CD4-positive, alpha-beta memory T cell (primary cell): ENCODE results near the gene KRTAP5-3. TPM values are rescaled to one million over a fixed set of nuclear protein-coding genes. Genes with fewer than 3 reads are reported as not detected.
A peak's percentile ranks its signal among the peaks of the same experiment; 100 is the strongest.

ENCODE experiments used
- CTCF ChIA-PET: fragments of 350-600 bp; sonication (Branson Sonifier 250); formaldehyde crosslinking; loops from one replicate; lab custom pipeline; 2021; ENCODE audit warnings: inconsistent platforms; ENCODE audit not compliant: partially characterized antibody; lab: Charles Lee
- POLR2A ChIA-PET: fragments of 350-600 bp; sonication (Branson Sonifier 250); formaldehyde crosslinking; loops from one replicate; lab custom pipeline; 2021; ENCODE audit not compliant: partially characterized antibody; lab: Charles Lee
- DNase-seq, 5 donors: peaks; one replicate each; pipeline versions ENCODE4 v3.0.0 to v3.0.0-alpha.2; 2020 to 2022; ENCODE audit warnings: mixed read lengths in 1 of 5
- H3K27ac ChIP-seq: one replicate; pipeline ENCODE4 v1.7.0; 2013; ENCODE audit warnings: low read depth, low read length
- H3K27me3 ChIP-seq: 2 replicates; pipeline ENCODE4 v1.7.0; 2013; ENCODE audit warnings: mild to moderate bottlenecking, low read length, moderate library complexity; ENCODE audit not compliant: insufficient read depth
- H3K36me3 ChIP-seq: 2 replicates; pipeline ENCODE4 v1.7.0; 2013; ENCODE audit warnings: mild to moderate bottlenecking, low read length, moderate library complexity; ENCODE audit not compliant: insufficient read depth
- H3K4me1 ChIP-seq: 2 replicates; pipeline ENCODE4 v1.7.0; 2013; ENCODE audit warnings: mild to moderate bottlenecking, low read length, moderate library complexity; ENCODE audit not compliant: insufficient read depth
- H3K4me3 ChIP-seq, 2 donors: one replicate each; pipeline ENCODE4 v1.7.0; 2013; ENCODE audit warnings: low read length in 2 of 2, mild to moderate bottlenecking in 1 of 2
- H3K9me3 ChIP-seq, 2 donors: one replicate each; pipeline ENCODE4 v1.7.0; 2013; ENCODE audit warnings: low read length in 2 of 2, control low read depth in 1 of 2; ENCODE audit not compliant: control insufficient read depth in 1 of 2
- H3K27ac Mint-ChIP-seq, 7 donors: one replicate each; pipeline ENCODE4 v1.8.0; 2020 to 2021; ENCODE audit warnings: mixed read lengths in 7 of 7, mild to moderate bottlenecking in 6 of 7, inconsistent platforms in 3 of 7, moderate library complexity in 3 of 7
- H3K27me3 Mint-ChIP-seq, 2 donors: one replicate each; pipeline ENCODE4 v1.8.0; 2020 to 2021; ENCODE audit warnings: mixed read lengths in 2 of 2
- H3K36me3 Mint-ChIP-seq, 2 donors: one replicate each; pipeline ENCODE4 v1.8.0; 2020 to 2021; ENCODE audit warnings: mixed read lengths in 2 of 2, inconsistent platforms in 1 of 2, mild to moderate bottlenecking in 1 of 2
- H3K4me1 Mint-ChIP-seq, 4 donors: one replicate each; pipeline ENCODE4 v1.8.0; 2020 to 2021; ENCODE audit warnings: mixed read lengths in 4 of 4, mild to moderate bottlenecking in 1 of 4
- H3K4me3 Mint-ChIP-seq, 8 donors: one replicate each; pipeline ENCODE4 v1.8.0; 2020 to 2021; ENCODE audit warnings: mixed read lengths in 8 of 8, mild to moderate bottlenecking in 7 of 8, moderate library complexity in 6 of 8, inconsistent platforms in 3 of 8
- H3K9me3 Mint-ChIP-seq, 8 donors: one replicate each; pipeline ENCODE4 v1.8.0; 2020 to 2021; ENCODE audit warnings: mixed read lengths in 8 of 8, mild to moderate bottlenecking in 5 of 8, inconsistent platforms in 3 of 8, moderate library complexity in 1 of 8
- intact Hi-C: fragments of 100-400 bp; cut with micrococcal nuclease; formaldehyde crosslinking; loops from one replicate; pipeline ENCODE4 v1.15.1; 2023
- polyA plus RNA-seq, 2 donors: library from polyadenylated mRNA; unstranded; fragments of 300-500 nt; fragmentation: Illumina TruSeq; gene quantifications; one replicate each; pipeline ENCODE4 v1.2.3, GENCODE V29; 2021
- total RNA-seq, 2 experiments: library from RNA; stranded (reverse); gene quantifications; one replicate each; pipeline ENCODE4 v1.2.3, GENCODE V29; 2021

The KRTAP5-3 gene
- total and polyA plus RNA-seq, 4 experiments from 2014 or later = not detected

DNA sequence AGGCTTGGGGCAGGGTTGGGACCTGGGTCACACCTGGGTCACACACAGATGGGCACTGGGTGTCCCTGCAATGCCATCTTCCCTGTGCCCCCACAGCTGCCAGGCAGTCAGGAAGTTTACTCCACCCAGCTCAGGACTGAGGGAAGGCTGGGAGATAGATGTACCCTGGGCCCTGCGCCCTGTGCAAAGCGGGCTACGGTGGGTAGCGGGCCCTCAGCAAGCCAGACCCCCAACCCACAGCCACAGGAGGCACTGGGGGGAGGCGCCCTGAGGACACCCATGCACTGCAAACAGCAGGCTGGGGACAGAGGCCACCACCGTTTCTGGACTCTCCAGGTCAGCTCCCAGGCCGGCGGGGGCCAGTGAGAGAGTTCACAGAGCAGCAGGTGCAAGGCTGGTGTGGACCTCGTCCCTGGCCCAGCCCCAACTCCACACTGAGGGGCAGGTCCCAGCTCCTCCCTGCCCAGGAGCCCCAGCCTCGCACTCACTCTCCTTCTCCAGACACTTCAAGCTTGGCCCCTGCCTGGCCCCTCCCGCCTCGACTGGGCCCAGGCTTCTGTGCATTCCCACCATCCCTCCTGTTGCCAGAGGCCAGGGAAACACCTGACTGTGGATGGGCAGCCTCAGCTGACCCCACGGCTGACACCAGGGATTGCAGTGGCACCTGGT, 41.1 kb downstream of the KRTAP5-3 start:
- Histone ChIP-seq H3K27me3 (no peaks in the 10 kb centered on the region), H3K27ac (no peak overlapping the region), H3K36me3 (no peaks in the 10 kb centered on the region), H3K9me3 (no peaks in the 10 kb centered on the region), H3K4me3 (no peak overlapping the region), H3K4me1 (peaks cover 13% of the 10 kb centered on the region)
- ChIA-PET CTCF (interaction anchor here (0.9 to 1.5 kb wide), 2 partner anchors 12 to 86 kb away, joined by 3 to 4 read pairs; no protein-coding TSS in a partner anchor), POLR2A (no interaction called here)
- H3K4me3 Mint-ChIP-seq = peak overlapping the region in 3 of 8 donors; percentile 30 to 58 (median 33)
- H3K27me3 Mint-ChIP-seq = no peaks in the 10 kb centered on the region
- peaks cover 0 to 3% (median 0%) of the 10 kb centered on the region in 8 donors for H3K9me3 Mint-ChIP-seq
- DNase-seq = peak in 1 of 5 donors; percentile 35
- intact Hi-C loops = no loop called here
- H3K4me1 Mint-ChIP-seq = peaks cover 5 to 20% (median 10%) of the 10 kb centered on the region in 4 donors
- H3K36me3 Mint-ChIP-seq = peaks cover 0 to 3% of the 10 kb centered on the region in 2 donors
- peak overlapping the region in 2 of 7 donors; percentile 30 to 83 for H3K27ac Mint-ChIP-seq

DNA sequence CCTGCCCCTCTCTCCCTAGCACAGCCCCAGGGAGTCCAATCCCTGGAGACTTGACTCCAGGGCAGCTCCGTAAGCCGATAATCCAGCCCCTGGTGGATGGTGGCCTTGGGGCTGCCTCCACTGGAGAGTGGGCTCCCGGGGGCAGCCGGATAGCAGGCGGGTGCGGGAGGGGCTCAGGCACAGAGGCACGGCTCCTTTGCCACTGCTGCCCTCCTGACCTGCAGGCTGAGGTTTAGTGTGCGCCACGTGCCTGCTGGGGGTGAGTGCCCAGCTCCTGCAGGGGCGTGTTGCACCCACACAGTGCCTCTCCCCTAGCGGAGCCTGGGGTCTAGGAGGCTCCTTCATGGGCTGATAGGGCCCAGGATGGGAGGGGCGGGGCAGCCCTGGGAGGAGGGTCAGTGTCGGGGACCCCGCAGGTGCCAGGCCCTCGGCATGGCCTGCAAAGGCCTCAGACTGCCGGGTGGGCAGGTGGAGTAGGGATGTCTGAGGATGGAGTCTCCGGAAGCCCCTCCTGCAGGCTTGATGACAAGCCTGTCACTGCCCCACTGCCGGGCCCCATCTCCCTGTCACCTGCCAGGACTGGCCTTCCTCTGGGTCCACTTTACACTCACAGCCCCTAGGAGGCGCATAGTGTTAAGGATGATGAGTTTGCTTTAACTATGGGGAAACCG, 41.7 kb downstream of the KRTAP5-3 start:
- H3K4me3 ChIP-seq = no peak overlapping the region
- Mint-ChIP-seq H3K36me3 (peaks cover 2 to 3% of the 10 kb centered on the region in 2 donors), H3K27ac (peak overlapping the region in 1 of 7 donors; percentile 83), H3K4me1 (peaks cover 5 to 20% (median 10%) of the 10 kb centered on the region in 4 donors), H3K9me3 (peaks cover 0 to 3% (median 0%) of the 10 kb centered on the region in 8 donors), H3K4me3 (peak overlapping the region in 3 of 8 donors; percentile 30 to 58 (median 33)), H3K27me3 (no peaks in the 10 kb centered on the region)
- intact Hi-C loops = no loop called here
- DNase-seq = peak in 1 of 5 donors; percentile 38
- ChIA-PET POLR2A (no interaction called here), CTCF (interaction anchor here (1.6 kb wide), 1 partner anchor 8 kb away, joined by 14 read pairs; no protein-coding TSS in a partner anchor)
- H3K27ac ChIP-seq = no peak overlapping the region
- no peaks in the 10 kb centered on the region for H3K9me3 ChIP-seq
- no peaks in the 10 kb centered on the region for H3K27me3 ChIP-seq
- no peaks in the 10 kb centered on the region for H3K36me3 ChIP-seq
- H3K4me1 ChIP-seq = peaks cover 13% of the 10 kb centered on the region

DNA sequence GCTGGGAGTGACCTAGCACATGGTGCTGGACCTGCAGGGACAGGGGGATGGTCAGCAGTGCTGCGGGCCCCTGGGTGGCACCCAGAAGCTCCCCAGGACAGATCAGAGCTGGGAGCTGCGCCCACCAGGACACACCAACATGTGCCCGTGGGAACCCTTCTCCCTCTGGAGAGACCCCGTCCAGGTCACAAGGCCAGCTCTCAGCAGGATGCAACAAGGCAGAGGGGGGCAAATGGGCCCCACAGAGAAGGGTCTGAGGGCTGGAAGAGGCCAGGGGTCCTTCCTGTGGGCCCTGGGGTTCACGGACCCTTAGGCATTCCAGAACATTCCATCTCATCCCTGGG, 42.4 kb downstream of the KRTAP5-3 start:
- Histone ChIP-seq H3K27ac (no peak overlapping the region), H3K9me3 (no peaks in the 10 kb centered on the region), H3K36me3 (no peaks in the 10 kb centered on the region), H3K4me3 (no peak overlapping the region), H3K4me1 (peaks cover 10% of the 10 kb centered on the region), H3K27me3 (no peaks in the 10 kb centered on the region)
- Mint-ChIP-seq H3K36me3 (peaks cover 3% of the 10 kb centered on the region in 2 donors), H3K4me3 (peak overlapping the region in 1 of 8 donors; percentile 42), H3K27ac (peak overlapping the region in 1 of 7 donors; percentile 83), H3K9me3 (peaks cover 0 to 3% (median 0%) of the 10 kb centered on the region in 8 donors), H3K4me1 (peaks cover 5 to 20% (median 10%) of the 10 kb centered on the region in 4 donors), H3K27me3 (no peaks in the 10 kb centered on the region)
- intact Hi-C loops = no loop called here
- peak in 1 of 5 donors; percentile 34 for DNase-seq
- CTCF ChIA-PET = interaction anchor here (1.3 to 1.6 kb wide), 2 partner anchors 8 to 11 kb away, joined by 3 to 14 read pairs; no protein-coding TSS in a partner anchor
- POLR2A ChIA-PET = interaction anchor here (1.8 kb wide), 1 partner anchor 9 kb away, joined by 5 read pairs; no protein-coding TSS in a partner anchor

DNA sequence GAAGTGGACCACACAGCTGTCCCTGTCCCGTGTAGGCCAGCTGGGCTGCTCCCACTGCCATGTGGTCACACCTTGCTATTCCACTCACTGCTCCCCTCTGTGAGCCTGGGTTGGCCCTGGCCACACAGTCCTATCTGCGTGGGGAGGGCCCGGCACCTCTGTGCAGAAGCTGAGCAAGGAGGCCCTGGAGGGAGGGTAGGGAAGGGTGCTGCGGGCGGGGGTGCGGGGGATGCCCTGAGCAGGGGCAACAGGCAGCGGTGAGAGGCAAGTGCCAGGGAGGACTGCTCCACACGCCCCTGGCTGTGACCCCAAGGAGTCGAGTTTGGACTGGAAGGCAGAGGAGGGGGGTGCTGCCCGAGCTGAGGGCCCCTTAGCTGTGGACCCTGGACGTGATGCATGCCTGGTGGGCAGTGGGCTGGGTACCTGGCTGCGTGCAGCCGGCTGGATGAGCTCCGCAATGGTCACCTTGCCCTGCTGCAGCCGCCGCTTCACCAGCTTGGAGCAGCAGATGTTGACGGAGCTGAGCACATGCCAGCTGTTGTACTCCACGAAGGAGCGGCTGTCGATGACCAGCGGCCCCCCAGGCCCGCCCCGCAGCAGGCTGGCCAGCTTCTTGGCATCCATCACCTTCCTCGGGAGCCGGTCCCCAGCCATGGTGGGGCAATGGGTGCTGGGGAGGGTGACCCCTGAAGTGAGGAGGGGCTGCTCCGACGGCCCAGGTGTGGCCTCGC, 42.9 kb downstream of the KRTAP5-3 start:
- CTCF ChIA-PET = interaction anchor here (1.3 to 1.6 kb wide), 4 partner anchors 9 to 30 kb away, joined by 3 to 14 read pairs (median 3); no protein-coding TSS in a partner anchor
- H3K27me3 ChIP-seq = no peaks in the 10 kb centered on the region
- intact Hi-C loops = no loop called here

DNA sequence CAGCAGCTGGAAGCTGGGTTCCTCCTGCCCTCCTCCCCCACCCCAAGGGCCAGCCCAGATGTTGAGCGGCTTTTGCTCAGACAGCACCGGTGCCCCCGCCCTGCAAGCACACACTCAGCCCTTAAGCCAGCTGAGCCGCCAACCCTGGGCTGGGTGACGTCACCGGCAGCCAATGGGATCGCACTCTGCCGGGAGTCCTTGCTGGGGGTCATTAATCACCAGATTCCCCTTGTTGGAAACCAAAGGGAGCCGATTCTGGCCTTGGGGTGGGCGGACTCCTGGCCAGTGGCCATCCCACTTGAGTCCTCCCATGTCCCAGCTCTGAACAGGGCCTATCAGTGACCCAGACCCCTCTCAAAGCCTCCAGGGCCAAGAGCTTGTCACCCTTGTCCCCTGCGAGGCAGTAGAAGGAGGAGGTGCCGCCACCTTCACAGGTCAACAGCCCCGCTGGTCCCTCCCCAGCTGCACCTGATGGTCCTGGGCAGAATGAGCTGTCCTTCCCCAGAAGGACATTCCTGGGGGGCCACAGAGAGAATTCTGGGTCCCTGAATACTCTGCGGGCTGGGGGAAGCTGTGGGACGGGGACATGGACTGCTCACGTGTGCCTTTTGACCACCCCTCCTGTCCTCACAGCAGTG, 43.6 kb downstream of the KRTAP5-3 start:
- Mint-ChIP-seq H3K4me3 (no peak overlapping the region), H3K4me1 (peaks cover 5 to 19% (median 6%) of the 10 kb centered on the region in 4 donors), H3K27ac (peak overlapping the region in 1 of 7 donors; percentile 40), H3K36me3 (peaks cover 3% of the 10 kb centered on the region in 2 donors), H3K27me3 (no peaks in the 10 kb centered on the region), H3K9me3 (peaks cover 0 to 2% (median 0%) of the 10 kb centered on the region in 8 donors)
- ChIA-PET CTCF (interaction anchor here (1.3 to 1.6 kb wide), 4 partner anchors 10 to 31 kb away, joined by 3 to 14 read pairs (median 3); no protein-coding TSS in a partner anchor), POLR2A (interaction anchor here (1.8 kb wide), 1 partner anchor 10 kb away, joined by 5 read pairs; no protein-coding TSS in a partner anchor)
- Histone ChIP-seq H3K27me3 (no peaks in the 10 kb centered on the region), H3K9me3 (no peaks in the 10 kb centered on the region), H3K27ac (no peak overlapping the region), H3K36me3 (no peaks in the 10 kb centered on the region), H3K4me1 (no peaks in the 10 kb centered on the region), H3K4me3 (no peak overlapping the region)
- intact Hi-C loops = no loop called here
- DNase-seq = peak in 1 of 5 donors; percentile 50

More for the DNA sequence above, 42.9 kb downstream of the KRTAP5-3 start:
- H3K4me1 ChIP-seq = peaks cover 4% of the 10 kb centered on the region
- Mint-ChIP-seq H3K4me3 (no peak overlapping the region), H3K27ac (peak overlapping the region in 1 of 7 donors; percentile 83), H3K9me3 (peaks cover 0 to 3% (median 0%) of the 10 kb centered on the region in 8 donors), H3K36me3 (peaks cover 3% of the 10 kb centered on the region in 2 donors), H3K27me3 (no peaks in the 10 kb centered on the region), H3K4me1 (peaks cover 5 to 20% (median 7%) of the 10 kb centered on the region in 4 donors)
- DNase-seq = peak in 1 of 5 donors; percentile 41
- no peaks in the 10 kb centered on the region for H3K36me3 ChIP-seq
- H3K4me3 ChIP-seq = no peak overlapping the region
- no peak overlapping the region for H3K27ac ChIP-seq
- POLR2A ChIA-PET = interaction anchor here (1.8 kb wide), 1 partner anchor 9 kb away, joined by 5 read pairs; no protein-coding TSS in a partner anchor
- no peaks in the 10 kb centered on the region for H3K9me3 ChIP-seq

DNA sequence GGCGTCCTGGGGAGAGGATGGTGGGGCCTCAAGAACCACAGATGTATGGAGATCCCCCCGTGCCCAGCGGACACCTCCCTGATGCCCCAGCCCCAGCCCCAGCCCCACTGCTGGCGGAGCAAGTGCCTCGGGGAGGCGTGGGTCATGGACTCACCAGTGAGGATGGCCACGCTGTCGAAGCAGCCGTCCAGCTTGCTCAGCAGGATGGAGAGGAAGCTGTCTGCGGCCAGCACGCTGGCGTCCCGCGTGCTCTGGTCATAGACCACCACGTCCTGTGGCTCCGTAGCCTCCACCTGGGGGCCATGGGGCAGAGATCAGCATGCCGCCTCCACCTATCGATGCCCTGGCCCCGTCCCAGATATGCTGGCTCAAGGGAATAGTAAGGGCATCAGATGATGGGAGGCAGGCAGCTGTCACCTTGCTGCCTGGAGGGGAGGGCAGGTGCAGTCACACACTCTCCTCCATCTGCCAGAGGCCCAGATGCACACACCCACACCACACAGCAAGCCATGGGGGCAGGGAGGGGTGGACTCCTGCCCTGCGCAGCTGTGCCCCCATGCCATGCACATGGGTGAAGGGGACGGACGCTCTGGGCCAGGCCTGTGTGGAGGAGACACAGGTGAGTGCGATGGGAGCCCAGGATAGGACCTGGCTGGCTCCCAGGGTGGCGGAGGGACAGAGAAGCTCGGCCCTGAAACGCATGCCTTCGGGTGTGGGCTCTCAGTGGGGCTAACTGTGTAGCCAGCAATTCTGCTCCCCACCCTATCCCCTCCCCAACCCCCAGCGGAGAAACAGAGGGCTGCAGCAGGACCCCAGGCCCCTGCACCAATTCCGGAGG, 44.3 kb downstream of the KRTAP5-3 start:
- no peaks in the 10 kb centered on the region for H3K4me1 ChIP-seq
- no peaks in the 10 kb centered on the region for H3K27me3 ChIP-seq
- Mint-ChIP-seq H3K4me1 (peaks cover 0 to 12% (median under 1%) of the 10 kb centered on the region in 4 donors), H3K36me3 (peaks cover 3% of the 10 kb centered on the region in 2 donors), H3K4me3 (no peak overlapping the region), H3K9me3 (no peaks in the 10 kb centered on the region), H3K27ac (peak overlapping the region in 3 of 7 donors; percentile 29 to 36 (median 29)), H3K27me3 (no peaks in the 10 kb centered on the region)
- intact Hi-C loops = no loop called here
- DNase-seq = peak in 1 of 5 donors; percentile 28
- H3K36me3 ChIP-seq = no peaks in the 10 kb centered on the region
- H3K4me3 ChIP-seq = no peak overlapping the region
- ChIA-PET CTCF (interaction anchor here (1.3 to 1.5 kb wide), 2 partner anchors 15 to 31 kb away, joined by 3 read pairs; no protein-coding TSS in a partner anchor), POLR2A (interaction anchor here (1.8 kb wide), 1 partner anchor 10 kb away, joined by 5 read pairs; no protein-coding TSS in a partner anchor)
- H3K9me3 ChIP-seq = no peaks in the 10 kb centered on the region
- no peak overlapping the region for H3K27ac ChIP-seq
